Breast epithelium (tissue), 4 donors: ENCODE measurements around the gene PDZRN3. TPM values are rescaled to one million over a fixed set of nuclear protein-coding genes. Genes with fewer than 3 reads are reported as not detected.

Experiments
- DNase-seq, 2 donors: peaks; one replicate each; pipeline ENCODE4 v3.0.0-alpha.2; 2019; ENCODE audit warnings: low spot score in 2 of 2
- H3K27ac ChIP-seq, 2 donors: fragments of 200-600 bp; sonication (generic) in 1 of 2; one replicate each; pipeline ENCODE4 v1.5.1; 2016 to 2019; ENCODE audit warnings: mild to moderate bottlenecking in 1 of 2
- H3K27me3 ChIP-seq, 2 donors: fragments of 200-600 bp; sonication (generic) in 1 of 2; one replicate each; pipeline versions ENCODE4 v1.5.1 to v1.6.0; 2017 to 2019; ENCODE audit warnings: control low read depth in 1 of 2, mild to moderate bottlenecking in 1 of 2
- H3K36me3 ChIP-seq: fragments of 200-600 bp; one replicate; pipeline ENCODE4 v1.5.1; 2019
- H3K4me1 ChIP-seq, 2 donors: fragments of 200-600 bp; sonication (generic); one replicate each; pipeline ENCODE4 v1.5.1; 2016 to 2019; ENCODE audit warnings: control low read depth in 1 of 2
- H3K4me3 ChIP-seq, 3 donors: fragments of 200-600 bp; sonication (generic); 1 replicate in 2 of 3; 2 replicates in 1 of 3; pipeline ENCODE4 v1.5.1; 2016 to 2019; ENCODE audit warnings: mild to moderate bottlenecking in 3 of 3, moderate library complexity in 2 of 3
- H3K9me3 ChIP-seq, 2 donors: fragments of 200-600 bp; sonication (generic) in 1 of 2; one replicate each; pipeline ENCODE4 v1.5.1; 2016 to 2019; ENCODE audit warnings: control low read depth in 1 of 2
- POLR2A ChIP-seq: fragments of 450-650 bp; IDR thresholded peaks from one replicate; pipeline ENCODE4 v1.6.1; 2016; ENCODE audit warnings: antibody characterized with exemption, mild to moderate bottlenecking, moderate library complexity
- POLR2AphosphoS5 ChIP-seq, 3 donors: sonication (generic); formaldehyde crosslinking; IDR thresholded peaks; one replicate each; pipeline ENCODE4 v1.6.1; 2017; ENCODE audit warnings: antibody characterized with exemption in 3 of 3
- intact Hi-C: fragments of 100-400 bp; cut with DNase I; formaldehyde crosslinking; loops from one replicate; pipeline ENCODE4 v1.15.1; 2023; ENCODE audit warnings: low total_unique reads
- total RNA-seq, 3 donors: library from RNA; depleted of rRNA; stranded (reverse); fragments of >200 nt; gene quantifications; one replicate each; pipeline ENCODE4 v1.1.0, GENCODE V29; 2016
- TF ChIP-seq, protein P1 (sequence below), 3 donors: fragments of 450-650 bp; IDR thresholded peaks; one replicate each; pipeline ENCODE4 v1.5.1; 2016 to 2017; ENCODE audit warnings: antibody characterized with exemption in 3 of 3, mild to moderate bottlenecking in 3 of 3, moderate library complexity in 3 of 3

PDZRN3 gene
- total RNA-seq, 3 donors from 2014 or later: 36.0 to 79.6 (median 37.6) TPM

DNA sequence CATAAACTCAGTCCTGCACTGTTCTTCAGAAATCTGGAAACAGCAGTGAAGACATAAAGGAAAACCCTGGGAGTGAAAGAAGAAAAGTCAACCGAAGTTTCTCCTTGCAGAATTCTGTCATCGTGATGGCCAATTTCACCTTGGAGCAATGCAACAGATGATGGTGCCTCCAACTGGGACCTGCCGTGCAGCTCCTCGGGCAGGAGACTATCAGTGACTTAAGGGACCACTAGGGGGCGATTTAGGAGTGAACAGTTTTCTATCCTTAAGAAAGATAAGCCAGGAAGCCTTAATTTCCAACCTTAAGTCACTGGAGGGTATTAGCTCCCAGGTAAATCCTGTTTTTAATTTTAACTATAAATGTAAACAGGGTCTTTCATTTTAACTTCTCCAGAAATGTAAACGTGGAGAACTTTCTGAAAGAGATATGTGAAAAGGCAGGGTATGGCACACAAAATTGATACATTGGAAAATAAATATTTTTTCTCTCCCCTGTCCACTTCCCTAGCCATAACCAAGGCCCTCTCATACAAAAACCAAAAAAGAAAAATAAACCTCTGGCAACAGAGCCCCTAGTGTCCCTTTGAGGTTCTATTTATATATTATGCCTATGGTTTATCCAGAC is 116.3 kb downstream of the PDZRN3 start:
- H3K9me3 ChIP-seq: no peaks in the 10 kb centered on the region
- TF ChIP-seq, protein P1, sequence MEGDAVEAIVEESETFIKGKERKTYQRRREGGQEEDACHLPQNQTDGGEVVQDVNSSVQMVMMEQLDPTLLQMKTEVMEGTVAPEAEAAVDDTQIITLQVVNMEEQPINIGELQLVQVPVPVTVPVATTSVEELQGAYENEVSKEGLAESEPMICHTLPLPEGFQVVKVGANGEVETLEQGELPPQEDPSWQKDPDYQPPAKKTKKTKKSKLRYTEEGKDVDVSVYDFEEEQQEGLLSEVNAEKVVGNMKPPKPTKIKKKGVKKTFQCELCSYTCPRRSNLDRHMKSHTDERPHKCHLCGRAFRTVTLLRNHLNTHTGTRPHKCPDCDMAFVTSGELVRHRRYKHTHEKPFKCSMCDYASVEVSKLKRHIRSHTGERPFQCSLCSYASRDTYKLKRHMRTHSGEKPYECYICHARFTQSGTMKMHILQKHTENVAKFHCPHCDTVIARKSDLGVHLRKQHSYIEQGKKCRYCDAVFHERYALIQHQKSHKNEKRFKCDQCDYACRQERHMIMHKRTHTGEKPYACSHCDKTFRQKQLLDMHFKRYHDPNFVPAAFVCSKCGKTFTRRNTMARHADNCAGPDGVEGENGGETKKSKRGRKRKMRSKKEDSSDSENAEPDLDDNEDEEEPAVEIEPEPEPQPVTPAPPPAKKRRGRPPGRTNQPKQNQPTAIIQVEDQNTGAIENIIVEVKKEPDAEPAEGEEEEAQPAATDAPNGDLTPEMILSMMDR (IDR thresholded peaks at IDR 0.05): peak; percentile 40 to 72 (median 71)
- no peak for TF ChIP-seq POLR2A
- peaks cover 0 to 8% of the 10 kb centered on the region in 2 donors for H3K4me1 ChIP-seq
- intact Hi-C loops: no loop called here
- no peak for DNase-seq
- H3K27ac ChIP-seq: peak overlapping the region in 1 of 2 donors; percentile 27
- H3K4me3 ChIP-seq: no peak overlapping the region
- H3K27me3 ChIP-seq: no peaks in the 10 kb centered on the region
- H3K36me3 ChIP-seq: no peaks in the 10 kb centered on the region

DNA sequence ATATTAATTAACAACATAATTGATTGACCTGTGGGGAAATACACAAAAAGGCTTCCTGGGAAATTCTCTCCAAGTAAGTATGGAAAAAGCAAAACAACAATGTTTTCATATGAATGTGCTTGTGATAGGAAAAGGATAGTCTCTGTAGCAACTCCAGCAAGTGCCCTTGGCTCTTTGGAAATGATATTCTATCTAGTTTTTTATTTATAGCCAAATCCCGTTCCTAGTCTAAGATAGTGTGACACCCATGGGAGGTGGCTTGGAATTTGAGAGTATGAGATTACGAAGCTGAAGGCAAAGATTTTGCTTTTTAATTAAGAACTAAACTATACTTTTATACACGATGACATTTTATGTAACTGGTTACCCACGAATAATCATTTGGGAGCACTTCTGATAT is 119.9 kb downstream of the PDZRN3 start:
- DNase-seq: no peak
- TF ChIP-seq, protein P1 (IDR thresholded peaks at IDR 0.05): no peak
- no peak for TF ChIP-seq POLR2AphosphoS5 (IDR thresholded peaks at IDR 0.05)
- no peak for TF ChIP-seq POLR2A
- no peak overlapping the region for H3K4me3 ChIP-seq
- no peaks in the 10 kb centered on the region for H3K36me3 ChIP-seq
- no peak overlapping the region for H3K27ac ChIP-seq
- peaks cover 0 to 8% of the 10 kb centered on the region in 2 donors for H3K4me1 ChIP-seq
- no peaks in the 10 kb centered on the region for H3K27me3 ChIP-seq
- intact Hi-C loops: no loop called here
- no peaks in the 10 kb centered on the region for H3K9me3 ChIP-seq

DNA sequence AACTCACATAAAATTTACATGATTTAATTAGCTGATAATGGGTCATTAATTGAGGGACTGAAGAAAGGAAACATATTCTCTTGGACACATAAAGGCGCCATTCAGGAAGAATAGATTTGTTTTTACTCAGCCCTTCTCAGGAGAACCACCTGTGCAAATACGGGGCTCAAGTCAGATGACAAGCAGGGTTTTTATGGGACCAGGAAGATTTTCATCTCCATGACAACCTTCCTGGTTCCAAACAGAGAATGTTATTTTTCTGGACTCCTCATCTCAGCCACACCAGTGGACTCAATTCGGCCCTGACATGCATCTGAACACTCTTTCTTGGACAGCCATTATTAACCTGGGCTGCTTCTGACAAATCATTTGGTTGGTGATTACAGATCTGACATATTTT is 120.5 kb downstream of the PDZRN3 start:
- Histone ChIP-seq H3K4me3 (no peak overlapping the region), H3K27ac (no peak overlapping the region), H3K4me1 (peaks cover 0 to 4% of the 10 kb centered on the region in 2 donors), H3K36me3 (no peaks in the 10 kb centered on the region), H3K9me3 (no peaks in the 10 kb centered on the region), H3K27me3 (no peaks in the 10 kb centered on the region)
- intact Hi-C loops: no loop called here
- no peak for DNase-seq
- no peak for TF ChIP-seq POLR2A
- TF ChIP-seq, protein P1 (IDR thresholded peaks at IDR 0.05): no peak
- no peak for TF ChIP-seq POLR2AphosphoS5 (IDR thresholded peaks at IDR 0.05)

DNA sequence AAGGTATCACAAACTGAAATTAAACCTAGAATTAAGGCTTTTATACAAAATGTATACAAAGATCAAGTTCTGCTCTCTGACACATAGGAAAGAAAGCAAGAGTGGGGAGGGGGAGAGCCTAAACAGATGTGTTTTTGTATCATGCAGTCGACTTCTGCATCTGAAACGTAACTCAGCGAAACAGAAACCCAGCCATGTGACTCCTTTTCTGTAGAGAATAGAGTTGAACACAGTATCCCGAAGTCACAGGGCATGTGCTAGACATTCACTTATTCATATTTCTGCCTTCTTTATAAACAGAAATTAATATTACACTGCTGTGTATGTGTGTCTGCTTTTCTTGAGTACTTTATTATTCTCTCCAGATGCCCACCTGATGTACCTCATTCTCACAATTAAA is 121.0 kb downstream of the PDZRN3 start:
- Histone ChIP-seq H3K27ac (no peak overlapping the region), H3K36me3 (no peaks in the 10 kb centered on the region), H3K4me3 (no peak overlapping the region), H3K27me3 (no peaks in the 10 kb centered on the region), H3K4me1 (no peaks in the 10 kb centered on the region), H3K9me3 (no peaks in the 10 kb centered on the region)
- DNase-seq: no peak
- intact Hi-C loops: no loop called here
- no peak for TF ChIP-seq POLR2AphosphoS5 (IDR thresholded peaks at IDR 0.05)
- TF ChIP-seq, protein P1 (IDR thresholded peaks at IDR 0.05): no peak
- no peak for TF ChIP-seq POLR2A

DNA sequence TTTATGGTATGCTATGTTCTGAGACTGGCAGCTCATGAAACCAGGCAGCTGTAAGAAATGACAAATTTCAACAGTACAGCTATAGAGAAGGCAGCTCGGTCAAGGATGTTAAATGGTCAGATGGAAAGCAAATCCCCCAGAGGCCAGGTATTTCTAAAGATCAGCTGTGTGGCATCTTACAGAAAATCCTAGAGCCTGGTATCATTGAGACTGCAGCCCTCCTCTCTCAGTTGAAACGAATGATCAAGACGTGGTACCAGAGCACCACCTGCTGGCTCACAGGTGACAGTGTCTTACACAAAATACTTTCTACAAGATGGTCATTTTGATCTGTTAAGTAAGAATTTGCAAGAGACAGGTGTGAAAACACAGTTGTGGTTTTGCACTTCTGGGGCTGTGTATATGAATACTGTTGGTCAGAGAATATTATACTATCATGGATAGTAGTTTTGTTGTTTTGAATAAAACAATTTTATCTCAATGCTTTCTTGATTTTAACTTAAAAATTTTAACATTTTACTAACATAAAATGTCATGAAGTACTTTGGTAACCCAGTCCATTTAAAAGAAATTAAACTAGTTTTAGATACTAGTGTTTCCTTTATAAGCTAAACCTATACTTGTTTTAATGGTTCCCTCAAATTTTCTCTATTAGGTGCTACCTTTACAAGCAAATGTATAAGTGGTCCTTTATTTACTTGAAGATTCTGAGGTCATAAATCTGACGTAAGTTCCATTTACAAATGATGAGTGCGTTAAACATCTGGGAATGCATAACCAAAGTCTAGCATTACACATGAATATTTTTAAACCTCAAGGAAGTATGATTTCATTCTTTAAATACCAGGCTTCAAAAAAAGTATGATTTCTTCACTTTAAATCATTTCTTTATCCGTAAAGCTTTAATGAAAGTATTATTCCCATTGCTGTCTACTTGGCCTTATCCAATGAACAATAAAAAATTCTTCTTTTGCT is 121.8 kb downstream of the PDZRN3 start:
- Histone ChIP-seq H3K27me3 (no peaks in the 10 kb centered on the region), H3K27ac (no peak overlapping the region), H3K4me1 (no peaks in the 10 kb centered on the region), H3K9me3 (no peaks in the 10 kb centered on the region), H3K4me3 (no peak overlapping the region), H3K36me3 (no peaks in the 10 kb centered on the region)
- intact Hi-C loops: no loop called here
- peak in 1 of 2 donors; percentile 45 for DNase-seq
- TF ChIP-seq POLR2AphosphoS5 (IDR thresholded peaks at IDR 0.05) (peak in 1 of 3 donors; percentile 25), POLR2A (no peak)
- TF ChIP-seq, protein P1 (IDR thresholded peaks at IDR 0.05): peak; percentile 57 to 91 (median 79)
